Keratinocyte (primary cell): ENCODE measurements around the gene PRPF18. TPM values are rescaled to one million over a fixed set of nuclear protein-coding genes. Genes with fewer than 3 reads are reported as not detected.

Source experiments
- DNase-seq: peaks from one replicate; pipeline ENCODE4 v3.0.0-alpha.2; 2011; ENCODE audit warnings: low read depth, missing footprints, low spot score
- FAIRE-seq: peaks from 2 replicates; lab custom pipeline; 2011; peaks lifted over from hg19 to GRCh38; lab: Jason Lieb, UNC
- H2AFZ ChIP-seq: 2 replicates; pipeline ENCODE4 v1.6.0; 2012; ENCODE audit warnings: low read length, control low read depth, inconsistent platforms; ENCODE audit not compliant: control insufficient read depth
- H3K27ac ChIP-seq: 2 replicates; pipeline ENCODE4 v1.5.1; 2011; ENCODE audit warnings: low read length; ENCODE audit not compliant: control insufficient read depth, insufficient read depth
- H3K27me3 ChIP-seq: 3 replicates; pipeline ENCODE4 v1.6.0; 2011; ENCODE audit warnings: low read length; ENCODE audit not compliant: control insufficient read depth, insufficient read depth; ENCODE audit errors: extremely low read depth
- H3K36me3 ChIP-seq, 2 experiments: 2 replicates in 1 of 2; 3 replicates in 1 of 2; pipeline ENCODE4 v1.5.1; 2011; ENCODE audit warnings: low read length in 2 of 2, mild to moderate bottlenecking in 1 of 2; ENCODE audit not compliant: control insufficient read depth in 2 of 2, insufficient read depth in 2 of 2; ENCODE audit errors: extremely low read depth in 1 of 2
- H3K4me1 ChIP-seq: 3 replicates; pipeline ENCODE4 v1.5.1; 2011; ENCODE audit warnings: low read length; ENCODE audit not compliant: control insufficient read depth, insufficient read depth; ENCODE audit errors: extremely low read depth
- H3K4me2 ChIP-seq: 3 replicates; pipeline ENCODE4 v1.6.0; 2011; ENCODE audit warnings: low read depth, low read length; ENCODE audit not compliant: control insufficient read depth, insufficient read depth; ENCODE audit errors: extremely low read depth
- H3K4me3 ChIP-seq, 3 experiments: fragments of 200-600 bp in 1 of 3; sonication (generic) in 1 of 3; 2 replicates in 2 of 3; 3 replicates in 1 of 3; pipeline ENCODE4 v1.5.1; 2011 to 2016; ENCODE audit warnings: low read length in 3 of 3, mild to moderate bottlenecking in 3 of 3, control low read depth in 2 of 3, inconsistent platforms in 1 of 3, low read depth in 1 of 3, mixed read lengths in 1 of 3, mixed run types in 1 of 3, moderate library complexity in 1 of 3; ENCODE audit not compliant: control insufficient read depth in 2 of 3, insufficient read depth in 2 of 3; ENCODE audit errors: extremely low read depth in 1 of 3
- H3K79me2 ChIP-seq: 2 replicates; pipeline ENCODE4 v1.6.0; 2012; ENCODE audit warnings: low read length; ENCODE audit not compliant: control insufficient read depth, insufficient read depth
- H3K9ac ChIP-seq: 3 replicates; pipeline ENCODE4 v1.6.0; 2011; ENCODE audit warnings: low read length; ENCODE audit not compliant: control insufficient read depth, insufficient read depth; ENCODE audit errors: extremely low read depth
- H3K9me1 ChIP-seq: 3 replicates; pipeline ENCODE4 v1.6.0; 2011; ENCODE audit warnings: low read length; ENCODE audit not compliant: control insufficient read depth, insufficient read depth; ENCODE audit errors: extremely low read depth
- H3K9me3 ChIP-seq: 2 replicates; pipeline ENCODE4 v1.5.1; 2012; ENCODE audit warnings: low read depth, low read length; ENCODE audit not compliant: control insufficient read depth
- H4K20me1 ChIP-seq: 3 replicates; pipeline ENCODE4 v1.6.0; 2011; ENCODE audit warnings: low read length; ENCODE audit not compliant: control insufficient read depth, insufficient read depth; ENCODE audit errors: extremely low read depth
- CTCF ChIP-seq, 3 experiments: IDR thresholded peaks in 1 of 3; conservative IDR thresholded peaks in 1 of 3; optimal IDR thresholded peaks in 1 of 3; 2 replicates in 2 of 3; 3 replicates in 1 of 3; pipeline versions ENCODE3 to v1.5.1; 2011; ENCODE audit warnings: low read length in 3 of 3, mild to moderate bottlenecking in 3 of 3, moderate library complexity in 2 of 3, control low read depth in 1 of 3, inconsistent platforms in 1 of 3; ENCODE audit not compliant: insufficient read depth in 2 of 3; ENCODE audit errors: extremely low read depth in 1 of 3
- EZH2 ChIP-seq: IDR thresholded peaks from one replicate; pipeline ENCODE4 v1.6.1; 2012; ENCODE audit warnings: inconsistent platforms, mild to moderate bottlenecking, low read length, moderate library complexity
- dilution Hi-C: fragments of 300-500 bp; cut with MboI; formaldehyde crosslinking; loops from one replicate; pipeline ENCODE4 v1.7.0; 2020; ENCODE audit warnings: low sequenced_read_pairs; ENCODE audit not compliant: extremely low pct_ligation_motif_present
- polyA plus RNA-seq, 5 experiments: library from polyadenylated mRNA; depleted of rRNA in 3 of 5; stranded (reverse) in 3 of 5; stranded (forward) in 1 of 5; unstranded in 1 of 5; fragments of >200 nt; gene quantifications; 1 replicate in 1 of 5; 2 replicates in 3 of 5; 3 replicates in 1 of 5; pipeline versions ENCODE4 v1.2.1 to v1.2.3, GENCODE V29; 2011 to 2012; ENCODE audit warnings: missing spikeins in 2 of 5, low read depth in 1 of 5, low replicate concordance in 1 of 5

PRPF18 gene
- polyA plus RNA-seq, 1 donor (not counting 4 experiments of a cell fraction or from before 2014, with no cell fraction given), result 28.0 TPM

- Histone ChIP-seq H3K36me3 (peaks cover 2 to 3% of the 10 kb centered on the region in 2 experiments), H3K4me1 (peaks cover 8% of the 10 kb centered on the region), H3K9me3 (no peaks in the 10 kb centered on the region), H3K27me3 (peaks cover 7% of the 10 kb centered on the region), H4K20me1 (no peaks in the 10 kb centered on the region), H3K79me2 (peaks cover 45% of the 10 kb centered on the region), H3K27ac (peak overlapping the region; percentile 82), H3K4me3 (peak overlapping the region; percentile 92 to 96 (median 95)), H2AFZ (peak overlapping the region; percentile 96), H3K9ac (peak overlapping the region; percentile 83), H3K9me1 (no peaks in the 10 kb centered on the region), H3K4me2 (peak overlapping the region; percentile 92)
- DNase-seq (no peak), FAIRE-seq (no peak)
- TF ChIP-seq EZH2, result no peak
- TF ChIP-seq CTCF (optimal IDR thresholded peaks at IDR 0.05 in 1 of 3, IDR thresholded peaks at IDR 0.05 in 1 of 3, conservative IDR thresholded peaks at IDR 0.05 in 1 of 3; ENCODE audit: extremely low read depth in 1 of 3, insufficient read depth in 2 of 3, low read length in 3 of 3), result no peak
- dilution Hi-C loops, result no loop called here
Measured at GRCh38 chr10:13587391-13587790, 626 bp downstream of the PRPF18 start.

GRCh38 chr10:13589316-13589715 lies 2.6 kb downstream of the PRPF18 start:
- Histone ChIP-seq H3K9me3 (no peaks in the 10 kb centered on the region), H2AFZ (no peak overlapping the region), H3K27ac (no peak overlapping the region), H3K4me2 (no peak overlapping the region), H3K27me3 (no peaks in the 10 kb centered on the region), H4K20me1 (no peaks in the 10 kb centered on the region), H3K9me1 (no peaks in the 10 kb centered on the region), H3K36me3 (peaks cover 3 to 9% of the 10 kb centered on the region in 2 experiments), H3K9ac (no peak overlapping the region), H3K4me3 (no peak overlapping the region), H3K4me1 (peaks cover 8% of the 10 kb centered on the region), H3K79me2 (peaks cover 51% of the 10 kb centered on the region)
- DNase-seq (no peak), FAIRE-seq (no peak)
- peak in 2 of 3 experiments; percentile 9 to 20 for TF ChIP-seq CTCF (optimal IDR thresholded peaks at IDR 0.05 in 1 of 3, IDR thresholded peaks at IDR 0.05 in 1 of 3, conservative IDR thresholded peaks at IDR 0.05 in 1 of 3; ENCODE audit: extremely low read depth in 1 of 3, insufficient read depth in 2 of 3, low read length in 3 of 3)
- TF ChIP-seq EZH2, result no peak
- dilution Hi-C loops, result no loop called here
